ENCODE results near the gene ART3.
"Not testable (repeated sequence)": the region's sequence is repeated elsewhere in the genome, so short reads cannot be mapped to it uniquely, and the experiment has no call there.

The ART3 gene, protein sequence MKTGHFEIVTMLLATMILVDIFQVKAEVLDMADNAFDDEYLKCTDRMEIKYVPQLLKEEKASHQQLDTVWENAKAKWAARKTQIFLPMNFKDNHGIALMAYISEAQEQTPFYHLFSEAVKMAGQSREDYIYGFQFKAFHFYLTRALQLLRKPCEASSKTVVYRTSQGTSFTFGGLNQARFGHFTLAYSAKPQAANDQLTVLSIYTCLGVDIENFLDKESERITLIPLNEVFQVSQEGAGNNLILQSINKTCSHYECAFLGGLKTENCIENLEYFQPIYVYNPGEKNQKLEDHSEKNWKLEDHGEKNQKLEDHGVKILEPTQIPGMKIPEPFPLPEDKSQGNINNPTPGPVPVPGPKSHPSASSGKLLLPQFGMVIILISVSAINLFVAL

DNA sequence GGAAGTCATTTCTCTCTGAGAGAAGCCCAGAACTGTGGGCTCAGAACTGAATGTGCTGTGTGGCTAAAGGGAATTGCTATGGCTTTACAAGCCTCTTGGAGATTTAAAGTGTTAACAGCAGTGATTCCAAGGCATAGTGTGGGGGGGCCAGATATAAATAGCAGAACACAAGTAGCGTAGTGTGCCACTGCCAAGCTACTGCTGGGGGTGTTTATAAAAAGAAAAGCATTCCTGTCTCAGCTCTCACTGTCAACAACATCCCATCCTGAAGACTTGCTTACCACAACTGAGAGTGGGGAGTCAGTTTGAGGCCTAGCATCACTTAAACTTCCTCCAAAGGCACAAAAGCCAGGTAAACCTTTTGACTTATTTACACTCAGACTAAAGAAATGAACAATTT is at the start of gene ART3:
ART3 (plus strand) TSS at position 242 of the 400 bp plus-strand sequence. CDS start 1,181 bp downstream, outside the sequence.
- Histone ChIP-seq H3K4me3 (ENCODE audit: low read length) (no peak within 1 kb of the TSS), H3K9me3 (ENCODE audit: control insufficient read depth, low read length) (no peaks in the 10 kb centered on the region), H3K9ac (ENCODE audit: low read length) (no peak within 1 kb of the TSS), H3K27me3 (replicated peaks; ENCODE audit: control insufficient read depth, insufficient read depth, low read length) (no peaks in the 10 kb centered on the region), H3K36me3 (ENCODE audit: control insufficient read depth, insufficient read depth, low read length, severe bottlenecking) (no peaks in the 10 kb centered on the region), H3K4me1 (ENCODE audit: control insufficient read depth, insufficient read depth, low read length) (peaks cover 12% of the 10 kb centered on the region)
- DNase-seq (ENCODE audit: low read depth): no peak

DNA sequence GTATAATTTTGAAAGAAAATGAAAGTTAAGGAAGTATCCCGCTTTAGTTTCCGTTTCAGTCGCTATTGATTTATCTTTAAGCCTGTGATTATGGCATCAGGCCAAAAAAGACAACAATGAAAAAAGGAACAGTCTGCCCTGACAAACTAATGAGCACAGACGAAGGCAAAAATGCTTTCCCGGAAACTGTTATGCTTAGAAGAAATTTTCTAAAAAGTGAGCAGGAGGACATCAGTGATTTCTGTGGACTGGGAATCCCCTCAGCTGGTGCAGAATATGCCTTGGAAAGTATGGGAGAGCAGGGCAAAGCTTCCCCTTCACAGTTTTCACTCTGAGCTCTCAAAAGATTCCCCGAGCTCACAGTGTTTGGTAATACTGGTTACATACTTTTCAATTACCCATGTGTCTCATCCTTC is 46.2 kb upstream of the ART3 start:
- peak overlapping the region; percentile 71 for H3K4me3 ChIP-seq (ENCODE audit: low read length)
- H3K36me3 ChIP-seq (ENCODE audit: control insufficient read depth, insufficient read depth, low read length, severe bottlenecking): no peaks in the 10 kb centered on the region
- H3K4me1 ChIP-seq (ENCODE audit: control insufficient read depth, insufficient read depth, low read length): peaks cover 12% of the 10 kb centered on the region
- peak; percentile 9 for DNase-seq (ENCODE audit: low read depth)
- no peaks in the 10 kb centered on the region for H3K27me3 ChIP-seq (replicated peaks; ENCODE audit: control insufficient read depth, insufficient read depth, low read length)
- no peaks in the 10 kb centered on the region for H3K9me3 ChIP-seq (ENCODE audit: control insufficient read depth, low read length)
- H3K9ac ChIP-seq (ENCODE audit: low read length): peak overlapping the region; percentile 35

DNA sequence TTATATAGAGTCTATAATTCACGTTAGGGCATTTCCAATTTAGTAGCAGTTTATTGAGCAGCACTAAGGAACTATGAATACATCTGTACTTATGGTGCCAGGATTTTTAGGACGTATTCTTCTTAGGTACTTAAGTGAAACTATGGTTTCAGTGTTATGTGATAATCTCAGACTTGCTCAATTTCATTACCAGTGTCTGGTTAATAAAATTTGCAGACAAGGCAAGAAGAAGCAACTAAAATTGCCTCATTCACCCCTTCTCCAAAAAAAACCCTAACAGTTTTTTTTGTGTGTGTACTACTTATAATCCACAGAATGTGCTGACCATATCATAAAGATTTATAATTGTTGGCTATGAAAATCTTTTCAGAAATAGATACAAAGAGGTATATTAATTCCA is 45.2 kb upstream of the ART3 start:
- Histone ChIP-seq H3K9me3 (ENCODE audit: control insufficient read depth, low read length) (no peaks in the 10 kb centered on the region), H3K9ac (ENCODE audit: low read length) (no peak overlapping the region), H3K4me1 (ENCODE audit: control insufficient read depth, insufficient read depth, low read length) (peaks cover 10% of the 10 kb centered on the region), H3K27me3 (replicated peaks; ENCODE audit: control insufficient read depth, insufficient read depth, low read length) (no peaks in the 10 kb centered on the region), H3K4me3 (ENCODE audit: low read length) (no peak overlapping the region), H3K36me3 (ENCODE audit: control insufficient read depth, insufficient read depth, low read length, severe bottlenecking) (no peaks in the 10 kb centered on the region)
- DNase-seq (ENCODE audit: low read depth): no peak

DNA sequence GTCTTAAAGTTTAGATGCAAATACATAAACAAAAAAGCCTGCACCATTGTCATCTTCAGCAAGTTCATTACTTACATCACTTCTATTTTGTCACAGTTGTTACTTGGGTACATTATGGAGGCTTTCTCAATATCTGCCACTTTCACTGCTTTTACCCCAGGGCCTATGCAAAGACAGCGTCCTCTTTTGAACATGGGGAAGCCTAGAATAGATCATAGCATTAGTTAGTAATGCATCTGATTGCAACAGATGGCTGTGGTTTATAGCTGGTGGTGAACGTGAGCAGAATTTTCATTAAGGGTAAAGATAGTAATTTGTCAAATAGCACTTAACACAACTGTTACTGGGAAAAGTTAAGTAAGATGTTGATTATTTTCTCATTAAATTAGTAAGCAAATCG is 39.4 kb upstream of the ART3 start:
- Histone ChIP-seq H3K4me3 (ENCODE audit: low read length) (no peak overlapping the region), H3K36me3 (ENCODE audit: control insufficient read depth, insufficient read depth, low read length, severe bottlenecking) (no peaks in the 10 kb centered on the region), H3K27me3 (replicated peaks; ENCODE audit: control insufficient read depth, insufficient read depth, low read length) (no peaks in the 10 kb centered on the region), H3K9me3 (ENCODE audit: control insufficient read depth, low read length) (no peaks in the 10 kb centered on the region), H3K4me1 (ENCODE audit: control insufficient read depth, insufficient read depth, low read length) (no peaks in the 10 kb centered on the region), H3K9ac (ENCODE audit: low read length) (no peak overlapping the region)
- no peak for DNase-seq (ENCODE audit: low read depth)

DNA sequence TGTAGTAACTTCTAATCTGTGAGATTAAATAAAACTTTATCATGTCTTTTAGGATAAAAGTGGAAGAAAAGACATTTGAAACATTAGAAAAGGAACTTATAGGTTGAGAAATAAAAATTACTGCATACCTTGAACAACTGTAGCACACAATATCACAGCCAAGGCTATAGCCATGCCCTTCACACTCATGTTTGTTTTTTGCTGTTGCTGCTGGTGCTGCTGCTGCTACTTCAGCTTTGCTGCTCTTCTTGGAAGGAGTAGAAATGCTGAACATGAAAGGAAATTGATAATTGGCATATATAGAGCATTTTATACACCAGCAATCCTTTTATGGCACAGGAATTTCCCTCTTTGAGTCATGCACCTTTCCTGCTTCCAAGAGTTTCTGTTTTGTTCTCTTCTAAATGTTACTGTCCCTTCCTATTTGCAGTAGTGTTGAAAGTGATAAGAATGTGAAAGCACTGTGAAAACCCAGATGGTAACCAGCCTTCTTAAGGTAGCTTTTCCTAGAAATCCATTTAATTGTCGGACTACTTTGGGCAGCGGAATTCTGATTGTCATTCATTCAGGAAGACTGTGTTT is 38.6 kb upstream of the ART3 start, which contains the start of gene CXCL11:
CXCL11 (minus strand) TSS at position 272 of the 582 bp plus-strand sequence; CDS start at position 189, 83 bp downstream.
- no peaks in the 10 kb centered on the region for H3K27me3 ChIP-seq (replicated peaks; ENCODE audit: control insufficient read depth, insufficient read depth, low read length)
- H3K4me3 ChIP-seq (ENCODE audit: low read length): no peak within 1 kb of the TSS
- no peaks in the 10 kb centered on the region for H3K4me1 ChIP-seq (ENCODE audit: control insufficient read depth, insufficient read depth, low read length)
- no peaks in the 10 kb centered on the region for H3K9me3 ChIP-seq (ENCODE audit: control insufficient read depth, low read length)
- no peak for DNase-seq (ENCODE audit: low read depth)
- no peak within 1 kb of the TSS for H3K9ac ChIP-seq (ENCODE audit: low read length)
- H3K36me3 ChIP-seq (ENCODE audit: control insufficient read depth, insufficient read depth, low read length, severe bottlenecking): no peaks in the 10 kb centered on the region

DNA sequence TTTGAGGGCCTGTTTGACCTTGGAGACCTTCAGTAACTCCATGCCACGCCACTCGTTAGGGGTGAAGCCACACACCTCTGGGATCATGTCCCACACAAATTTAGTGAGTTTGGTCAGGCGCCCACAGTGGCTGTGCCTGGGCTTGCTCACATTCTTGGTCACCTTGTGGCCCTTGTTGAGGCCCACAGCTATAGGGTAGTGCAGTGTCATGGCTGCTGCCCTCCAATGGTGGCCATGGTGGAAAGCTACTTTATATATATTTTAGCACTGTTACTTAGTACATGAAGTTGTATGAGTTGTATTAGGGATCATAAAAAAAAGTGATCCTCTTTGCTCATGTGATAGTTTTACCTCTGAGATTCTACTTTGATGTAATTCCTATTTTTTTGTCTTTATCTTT is 37.7 kb upstream of the ART3 start:
- H3K27me3 ChIP-seq (replicated peaks; ENCODE audit: control insufficient read depth, insufficient read depth, low read length): no peaks in the 10 kb centered on the region
- H3K36me3 ChIP-seq (ENCODE audit: control insufficient read depth, insufficient read depth, low read length, severe bottlenecking): no peaks in the 10 kb centered on the region
- no peak overlapping the region for H3K9ac ChIP-seq (ENCODE audit: low read length)
- no peak for DNase-seq (ENCODE audit: low read depth)
- H3K4me3 ChIP-seq (ENCODE audit: low read length): no peak overlapping the region
- no peaks in the 10 kb centered on the region for H3K9me3 ChIP-seq (ENCODE audit: control insufficient read depth, low read length)
- H3K4me1 ChIP-seq (ENCODE audit: control insufficient read depth, insufficient read depth, low read length): no peaks in the 10 kb centered on the region

DNA sequence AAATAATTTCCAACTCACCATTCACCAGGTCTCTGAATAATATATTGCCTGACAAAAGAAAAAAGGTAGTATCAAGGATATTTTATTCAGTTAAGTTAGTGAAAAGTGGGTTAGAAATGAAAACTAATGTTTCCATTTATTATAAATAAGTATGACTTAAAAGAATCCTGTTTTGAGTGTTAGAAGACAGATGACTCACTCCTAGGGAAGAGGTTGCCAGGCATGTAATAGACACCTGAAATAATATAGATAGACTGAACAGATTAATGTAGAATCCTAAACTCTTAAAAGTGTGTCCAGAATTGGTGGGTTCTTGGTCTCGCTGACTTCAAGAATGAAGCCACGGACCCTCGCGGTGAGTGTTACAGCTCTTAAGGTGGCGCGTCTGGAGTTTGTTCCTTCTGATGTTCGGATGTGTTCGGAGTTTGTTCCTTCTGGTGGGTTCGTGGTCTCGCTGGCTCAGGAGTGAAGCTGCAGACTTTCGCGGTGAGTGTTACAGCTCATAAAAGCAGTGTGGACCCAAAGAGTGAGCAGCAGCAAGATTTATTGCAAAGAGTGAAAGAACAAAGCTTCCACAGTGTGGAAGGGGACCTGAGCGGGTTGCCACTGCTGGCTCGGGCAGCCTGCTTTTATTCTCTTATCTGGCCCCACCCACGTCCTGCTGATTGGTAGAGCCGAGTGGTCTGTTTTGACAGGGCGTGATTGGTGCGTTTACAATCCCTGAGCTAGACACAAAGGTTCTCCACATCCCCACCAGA is 32.1 kb upstream of the ART3 start:
- not testable (repeated sequence) for H3K27me3 ChIP-seq (replicated peaks; ENCODE audit: control insufficient read depth, insufficient read depth, low read length); DNase-seq (ENCODE audit: low read depth); H3K9me3 ChIP-seq (ENCODE audit: control insufficient read depth, low read length); H3K4me3 ChIP-seq (ENCODE audit: low read length); H3K9ac ChIP-seq (ENCODE audit: low read length); H3K36me3 ChIP-seq (ENCODE audit: control insufficient read depth, insufficient read depth, low read length, severe bottlenecking); H3K4me1 ChIP-seq (ENCODE audit: control insufficient read depth, insufficient read depth, low read length)

DNA sequence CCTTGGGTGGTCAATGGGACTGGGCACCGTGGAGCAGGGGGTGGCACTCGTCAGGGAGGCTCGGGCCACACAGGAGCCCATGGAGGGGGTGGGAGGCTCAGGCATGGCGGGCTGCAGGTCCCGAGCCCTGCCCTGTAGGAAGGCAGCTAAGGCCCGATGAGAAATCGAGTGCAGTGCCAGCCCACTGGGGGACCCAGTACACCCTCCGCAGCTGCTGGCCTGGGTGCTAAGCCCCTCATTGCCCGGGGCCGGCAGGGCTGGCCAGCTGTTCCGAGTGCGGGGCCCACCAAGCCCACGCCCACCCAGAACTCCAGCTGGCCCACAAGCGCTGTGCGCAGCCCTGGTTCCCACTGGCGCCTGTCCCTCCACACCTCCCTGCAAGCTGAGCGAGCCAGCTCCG is 31.2 kb upstream of the ART3 start:
- H3K4me1 ChIP-seq (ENCODE audit: control insufficient read depth, insufficient read depth, low read length); H3K27me3 ChIP-seq (replicated peaks; ENCODE audit: control insufficient read depth, insufficient read depth, low read length); H3K4me3 ChIP-seq (ENCODE audit: low read length); DNase-seq (ENCODE audit: low read depth); H3K9me3 ChIP-seq (ENCODE audit: control insufficient read depth, low read length); H3K9ac ChIP-seq (ENCODE audit: low read length); H3K36me3 ChIP-seq (ENCODE audit: control insufficient read depth, insufficient read depth, low read length, severe bottlenecking): not testable (repeated sequence)

DNA sequence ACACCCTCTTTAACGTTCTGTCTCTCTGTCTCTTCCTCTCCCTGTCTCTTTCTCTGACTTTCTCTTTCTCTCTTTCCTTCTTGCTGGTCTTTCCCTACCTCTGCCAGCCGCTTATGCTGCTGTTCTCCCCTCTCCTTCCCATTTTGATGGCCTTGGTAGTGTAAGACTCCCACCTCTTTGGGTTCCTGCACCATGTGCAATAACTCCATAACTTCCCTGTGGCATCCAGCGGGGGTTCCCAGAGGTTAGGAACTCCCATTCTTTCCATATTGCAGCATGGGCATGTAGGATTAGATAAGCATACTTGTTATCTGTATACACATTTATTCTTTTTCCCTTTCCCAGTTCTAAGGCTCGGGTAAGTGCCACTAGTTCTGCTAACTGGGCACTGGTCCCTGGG is 29.8 kb upstream of the ART3 start:
- H3K4me1 ChIP-seq (ENCODE audit: control insufficient read depth, insufficient read depth, low read length); H3K4me3 ChIP-seq (ENCODE audit: low read length); H3K9me3 ChIP-seq (ENCODE audit: control insufficient read depth, low read length); DNase-seq (ENCODE audit: low read depth); H3K9ac ChIP-seq (ENCODE audit: low read length); H3K36me3 ChIP-seq (ENCODE audit: control insufficient read depth, insufficient read depth, low read length, severe bottlenecking); H3K27me3 ChIP-seq (replicated peaks; ENCODE audit: control insufficient read depth, insufficient read depth, low read length): not testable (repeated sequence)

DNA sequence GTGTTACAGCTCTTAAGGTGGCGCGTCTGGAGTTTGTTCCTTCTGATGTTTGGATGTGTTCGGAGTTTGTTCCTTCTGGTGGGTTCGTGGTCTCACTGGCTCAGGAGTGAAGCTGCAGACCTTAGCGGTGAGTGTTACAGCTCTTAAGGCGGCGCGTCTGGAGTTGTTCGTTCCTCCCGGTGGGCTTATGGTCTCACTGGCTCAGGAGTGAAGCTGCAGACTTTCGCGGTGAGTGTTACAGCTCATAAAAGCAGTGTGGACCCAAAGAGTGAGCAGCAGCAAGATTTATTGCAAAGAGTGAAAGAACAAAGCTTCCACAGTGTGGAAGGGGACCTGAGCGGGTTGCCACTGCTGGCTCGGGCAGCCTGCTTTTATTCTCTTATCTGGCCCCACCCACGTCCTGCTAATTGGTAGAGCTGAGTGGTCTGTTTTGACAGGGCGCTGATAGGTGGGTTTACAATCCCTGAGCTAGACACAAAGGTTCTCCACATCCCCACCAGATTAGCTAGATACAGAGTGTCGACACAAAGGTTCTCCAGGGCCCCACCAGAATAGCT is 24.6 kb upstream of the ART3 start:
- not testable (repeated sequence) for H3K27me3 ChIP-seq (replicated peaks; ENCODE audit: control insufficient read depth, insufficient read depth, low read length); H3K9me3 ChIP-seq (ENCODE audit: control insufficient read depth, low read length); H3K36me3 ChIP-seq (ENCODE audit: control insufficient read depth, insufficient read depth, low read length, severe bottlenecking); H3K9ac ChIP-seq (ENCODE audit: low read length); H3K4me1 ChIP-seq (ENCODE audit: control insufficient read depth, insufficient read depth, low read length); H3K4me3 ChIP-seq (ENCODE audit: low read length); DNase-seq (ENCODE audit: low read depth)

DNA sequence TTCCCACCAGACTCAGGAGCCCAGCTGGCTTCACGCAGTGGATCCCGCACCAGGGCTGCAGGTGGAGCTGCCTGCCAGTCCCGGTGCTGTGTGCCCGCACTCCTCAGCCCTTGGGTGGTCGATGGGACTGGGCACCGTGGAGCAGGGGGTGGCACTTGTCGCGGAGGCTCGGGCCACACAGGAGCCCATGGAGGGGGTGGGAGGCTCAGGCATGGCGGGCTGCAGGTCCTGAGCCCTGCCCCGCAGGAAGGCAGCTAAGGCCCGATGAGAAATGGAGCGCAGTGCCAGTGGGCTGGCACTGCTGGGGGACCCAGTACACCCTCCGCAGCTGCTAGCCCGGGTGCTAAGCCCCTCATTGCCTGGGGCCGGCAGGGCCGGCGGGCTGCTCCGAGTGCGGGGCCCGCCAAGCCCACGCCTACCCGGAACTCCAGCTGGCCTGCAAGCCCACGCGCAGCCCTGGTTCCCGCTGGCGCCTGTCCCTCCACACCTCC is 23.9 kb upstream of the ART3 start:
- not testable (repeated sequence) for H3K4me1 ChIP-seq (ENCODE audit: control insufficient read depth, insufficient read depth, low read length); H3K36me3 ChIP-seq (ENCODE audit: control insufficient read depth, insufficient read depth, low read length, severe bottlenecking); DNase-seq (ENCODE audit: low read depth); H3K9me3 ChIP-seq (ENCODE audit: control insufficient read depth, low read length); H3K9ac ChIP-seq (ENCODE audit: low read length); H3K27me3 ChIP-seq (replicated peaks; ENCODE audit: control insufficient read depth, insufficient read depth, low read length); H3K4me3 ChIP-seq (ENCODE audit: low read length)
